Right renal cortex interstitium (tissue), 3 donors: ENCODE results near the gene MCM3AP. TPM values are rescaled to one million over a fixed set of nuclear protein-coding genes. Genes with fewer than 3 reads are reported as not detected.

Experiments
- DNase-seq, 3 donors: peaks; one replicate each; pipeline ENCODE4 v3.0.0-alpha.2; 2013; ENCODE audit warnings: low read depth in 3 of 3, low spot score in 2 of 3
- polyA plus RNA-seq, 3 donors: library from polyadenylated mRNA; unstranded; fragments of 120-200 nt; gene quantifications; one replicate each; pipeline ENCODE4 v1.2.1, GENCODE V29; 2013; ENCODE audit not compliant: insufficient read length in 3 of 3

Gene MCM3AP
- polyA plus RNA-seq: 10 to 100 TPM; 66.9 to 74.4 (median 70.3) TPM

DNA sequence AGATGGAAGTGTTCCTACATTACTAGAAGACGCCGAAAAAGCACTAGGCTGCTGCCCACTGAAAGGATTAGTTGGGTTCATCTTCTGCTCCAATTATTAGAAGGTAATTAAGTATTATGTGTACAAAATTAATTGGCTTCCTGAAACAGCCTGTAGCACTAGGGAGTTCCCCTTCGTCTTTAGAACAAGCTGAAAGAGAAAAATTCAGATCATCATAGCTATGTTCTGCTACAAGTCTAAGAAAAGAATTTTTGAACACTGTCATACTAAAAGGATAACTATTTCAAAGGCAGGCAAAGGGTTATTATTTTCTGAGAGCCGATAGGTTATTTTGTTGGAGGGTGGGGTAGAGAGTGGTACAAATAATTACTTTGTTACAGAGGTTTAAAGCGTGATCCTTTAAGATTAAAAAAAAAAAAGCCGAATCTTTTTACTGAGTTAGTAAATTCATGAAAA is at the start of gene MCM3AP:
TSS of gene MCM3AP (minus strand) at position 406 of the 456 bp plus-strand sequence. CDS start at position 81, 325 bp downstream.
- no peak for DNase-seq

DNA sequence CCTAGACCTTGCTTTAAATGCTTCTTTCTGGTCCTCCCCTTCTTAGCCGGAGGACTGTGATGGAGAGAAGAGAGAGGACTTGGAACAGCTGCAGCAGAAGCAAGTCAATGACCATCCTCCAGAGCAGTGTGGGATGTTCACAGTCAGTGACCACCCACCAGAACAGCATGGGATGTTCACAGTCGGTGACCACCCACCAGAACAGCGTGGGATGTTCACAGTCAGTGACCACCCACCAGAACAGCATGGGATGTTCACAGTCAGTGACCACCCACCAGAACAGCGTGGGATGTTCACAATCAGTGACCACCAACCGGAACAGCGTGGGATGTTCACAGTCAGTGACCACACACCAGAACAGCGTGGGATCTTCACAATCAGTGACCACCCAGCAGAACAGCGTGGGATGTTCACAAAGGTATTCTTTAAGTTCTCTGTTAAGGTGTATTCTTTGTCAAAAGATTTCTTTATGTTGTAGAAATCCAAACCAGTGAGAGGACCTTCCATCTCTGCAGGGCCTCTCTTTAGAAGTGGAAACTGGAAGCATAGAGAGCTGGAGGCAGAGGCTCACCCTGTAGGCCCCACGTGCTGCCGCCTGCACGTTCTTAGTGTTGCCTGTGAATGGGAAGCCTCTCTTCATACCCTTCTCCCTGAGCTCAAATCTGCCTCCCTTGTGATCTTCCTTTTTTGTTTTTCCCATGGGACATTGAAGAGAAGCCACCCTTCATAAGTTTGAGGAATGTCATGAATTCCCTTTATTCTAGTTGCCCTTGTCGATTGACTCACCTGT is 49.1 kb upstream of the MCM3AP start:
- no peak for DNase-seq

DNA sequence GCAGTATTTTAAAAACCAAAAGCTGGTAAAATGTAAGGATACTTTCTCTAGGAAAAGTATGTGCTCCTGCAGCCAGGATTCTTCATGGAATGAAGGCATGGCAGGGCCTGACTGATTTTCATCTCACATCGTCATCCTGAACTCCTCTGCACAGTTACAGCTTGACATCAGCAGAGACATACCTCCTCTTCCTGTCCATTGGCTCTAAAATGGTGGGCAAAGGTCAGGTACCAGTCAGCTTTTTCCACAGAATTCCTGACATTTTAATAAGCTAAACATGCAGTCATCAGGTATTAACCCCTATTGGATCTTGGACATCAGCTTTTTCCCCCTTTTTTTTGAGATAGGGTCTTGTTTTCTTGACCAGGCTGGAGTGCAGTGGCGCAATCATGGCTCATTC is 44.4 kb upstream of the MCM3AP start:
- no peak for DNase-seq

DNA sequence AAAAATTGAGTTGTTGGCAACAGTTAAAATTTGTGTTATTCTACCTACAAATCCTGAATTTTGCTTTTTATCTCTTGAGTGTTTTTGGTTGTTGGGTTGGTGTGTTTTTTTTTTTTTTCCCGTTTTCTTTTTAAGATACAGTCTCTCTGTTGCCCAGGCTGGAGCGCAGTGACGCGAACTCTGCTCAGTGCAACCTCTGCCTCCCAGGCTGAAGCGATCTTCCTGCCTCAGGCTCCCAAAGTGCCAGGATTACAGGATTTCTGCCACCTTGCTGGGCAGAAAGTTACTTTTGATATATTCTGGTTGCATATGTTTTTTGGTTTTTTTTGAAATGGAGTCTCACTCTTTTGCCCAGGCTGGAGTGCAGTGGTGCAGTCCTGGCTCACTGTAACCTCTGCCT is 42.7 kb upstream of the MCM3AP start:
- no peak for DNase-seq

DNA sequence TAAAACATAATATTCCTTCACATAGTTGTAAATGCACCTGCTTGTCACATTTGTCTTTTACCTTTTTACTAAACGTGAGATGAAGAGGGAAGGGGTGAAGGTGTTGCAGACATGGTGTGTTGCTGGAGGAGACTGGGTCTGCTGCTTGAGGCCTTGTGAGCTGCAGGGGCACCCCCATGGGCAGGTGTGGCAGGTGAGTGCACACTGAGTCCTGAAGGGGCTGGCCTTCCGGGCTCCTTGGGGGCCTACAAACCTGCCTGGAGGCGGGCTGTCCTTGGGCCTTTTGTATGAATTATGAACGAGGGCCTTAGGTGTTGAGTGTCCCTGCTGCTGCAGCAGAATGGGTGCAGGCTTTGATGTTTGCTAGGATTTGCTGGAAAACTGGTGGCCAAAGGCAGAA is 42.3 kb upstream of the MCM3AP start:
- no peak for DNase-seq

DNA sequence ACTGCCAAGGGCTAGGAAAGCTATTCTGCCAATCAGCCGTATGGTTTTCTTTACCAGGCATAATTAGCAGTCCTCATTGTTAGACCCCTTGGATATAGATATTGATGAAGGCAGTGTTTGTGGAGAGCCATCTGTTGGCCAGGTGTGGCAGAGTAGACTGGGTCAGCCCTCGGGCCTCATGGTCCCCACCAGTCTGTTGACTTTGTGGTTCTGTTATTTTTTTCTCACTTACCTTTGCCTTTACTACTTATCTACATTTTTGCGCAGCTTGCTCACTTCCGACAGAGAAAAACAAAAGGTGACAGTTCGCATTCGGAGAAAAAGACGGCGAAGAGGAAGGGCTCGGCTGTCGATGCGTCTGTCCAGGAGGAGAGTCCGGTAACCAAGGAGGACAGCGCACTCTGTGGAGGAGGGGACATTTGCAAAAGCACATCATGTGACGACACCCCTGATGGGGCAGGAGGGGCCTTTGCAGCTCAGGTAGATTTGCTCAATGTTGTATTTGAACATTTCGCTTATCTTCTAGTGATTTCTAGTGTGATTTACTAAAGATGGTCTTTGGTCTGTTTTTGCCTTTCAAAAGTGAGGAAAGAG is 40.8 kb upstream of the MCM3AP start:
- no peak for DNase-seq

DNA sequence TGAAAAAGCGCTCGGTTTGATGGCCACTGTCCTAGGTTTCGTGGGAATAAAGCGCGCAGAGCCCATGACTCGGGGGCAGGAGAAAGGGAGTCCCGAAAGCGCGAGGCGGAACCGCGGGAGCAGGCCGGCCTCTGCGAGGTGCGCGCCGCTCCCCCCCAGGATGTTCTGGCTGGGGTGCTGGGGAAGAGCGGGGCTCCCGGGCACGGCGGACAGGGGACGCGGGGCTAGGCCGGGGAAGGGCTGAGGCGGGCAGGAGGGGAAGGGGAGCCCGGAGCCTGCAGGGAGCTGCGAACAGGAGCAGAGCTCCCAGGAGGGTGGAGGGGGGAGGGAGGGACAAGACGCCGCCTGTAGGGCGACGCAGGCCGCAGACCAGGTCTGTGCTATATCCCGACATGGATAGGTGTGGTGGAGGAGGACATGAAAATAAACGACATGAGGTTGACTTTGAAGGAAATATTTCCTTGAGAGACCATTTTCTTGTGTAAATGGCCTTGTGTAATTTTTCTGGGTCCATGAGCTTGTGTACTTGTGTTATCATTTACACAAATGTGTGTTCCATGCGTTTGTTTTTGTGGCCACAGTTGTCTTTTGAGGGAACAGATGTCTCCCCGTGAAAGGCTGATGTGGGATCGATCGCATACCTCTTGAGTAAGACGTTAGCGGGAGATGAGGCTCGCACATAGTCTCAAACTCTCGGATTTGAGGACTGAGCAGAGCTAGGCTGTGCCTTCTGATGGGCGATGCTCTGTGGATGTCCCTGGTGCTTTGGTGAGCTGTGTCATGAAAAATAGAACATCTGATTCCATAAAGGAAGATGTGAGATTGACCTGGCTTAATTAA is 39.9 kb upstream of the MCM3AP start:
- DNase-seq: no peak

DNA sequence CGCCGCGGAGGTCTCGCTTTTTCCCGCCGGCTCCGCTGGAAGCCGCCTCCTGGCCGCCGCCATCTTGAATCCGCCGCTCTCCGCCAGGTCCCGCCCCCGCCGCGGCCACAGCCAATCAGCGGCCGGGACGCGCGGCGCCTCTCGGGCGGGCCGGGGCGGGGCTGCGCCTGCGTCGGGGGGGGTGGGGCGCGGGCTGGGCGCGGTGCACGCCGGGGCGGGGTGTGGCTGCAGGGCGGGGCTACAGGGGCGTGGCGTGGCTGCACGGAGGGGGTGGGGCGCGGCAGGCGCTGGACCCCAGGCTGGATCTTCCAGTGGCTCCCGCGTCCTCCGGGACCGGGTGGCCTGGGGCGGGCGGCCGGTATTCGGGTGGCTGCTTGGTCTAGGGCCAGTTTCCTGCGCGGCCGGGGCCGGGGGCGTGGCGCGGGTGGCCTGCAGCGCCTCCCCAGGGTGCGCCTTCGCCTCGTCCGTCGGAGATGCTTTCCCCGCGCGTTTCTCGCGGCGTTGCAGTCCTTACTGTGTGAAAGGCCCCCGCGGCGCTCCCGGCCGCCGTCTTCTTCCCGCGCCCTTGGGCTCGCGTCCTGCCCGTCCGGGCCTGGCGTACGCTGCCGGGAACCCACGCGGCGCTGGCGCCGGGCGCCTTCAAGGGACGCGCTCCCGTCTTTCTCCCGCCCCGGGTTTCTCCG is 39.1 kb upstream of the MCM3AP start:
- peak in 1 of 3 donors; percentile 66 for DNase-seq

DNA sequence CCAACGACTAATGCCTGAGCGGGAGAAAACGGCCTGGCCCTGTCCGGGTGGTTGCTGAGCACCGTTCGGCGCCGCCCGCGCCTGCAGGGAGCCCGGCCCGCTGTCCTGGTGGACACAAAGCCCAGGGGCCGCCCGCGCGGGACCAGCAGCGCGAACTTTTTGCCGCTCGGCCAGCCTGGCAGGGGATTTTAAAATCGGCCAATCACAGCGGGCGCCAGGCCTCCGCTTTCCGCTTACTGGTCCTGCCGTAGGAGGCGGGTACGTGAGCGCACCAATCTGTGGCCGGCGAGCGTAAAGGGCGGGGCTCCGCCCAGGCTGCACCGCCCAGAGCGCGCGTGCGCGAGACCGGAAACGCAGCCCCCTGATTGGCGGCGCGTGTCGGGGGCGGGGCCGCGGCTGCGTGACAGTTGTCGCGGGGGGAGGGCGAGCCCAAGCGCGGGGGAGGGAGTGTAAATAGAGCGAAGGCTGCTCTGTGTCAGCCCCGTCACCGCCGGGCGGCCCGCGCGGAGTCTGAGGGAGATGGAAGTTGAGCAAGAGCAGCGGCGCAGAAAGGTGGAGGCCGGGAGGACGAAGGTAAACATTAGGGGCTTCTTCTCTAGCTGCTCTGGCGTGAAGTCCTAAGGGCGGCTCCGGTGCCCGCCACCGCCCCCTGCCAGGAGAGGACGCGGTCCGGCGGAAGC is 38.4 kb upstream of the MCM3AP start, which contains the start of the genes C21orf58 and PCNT:
TSS of gene C21orf58 (minus strand) at position 161 of the 680 bp plus-strand sequence. CDS start 1,132 bp downstream, outside the sequence.
TSS of gene PCNT (plus strand) at position 447 of the 680 bp plus-strand sequence. CDS start at position 520, 73 bp downstream.
- peak; percentile 91 to 93 (median 91) for DNase-seq

DNA sequence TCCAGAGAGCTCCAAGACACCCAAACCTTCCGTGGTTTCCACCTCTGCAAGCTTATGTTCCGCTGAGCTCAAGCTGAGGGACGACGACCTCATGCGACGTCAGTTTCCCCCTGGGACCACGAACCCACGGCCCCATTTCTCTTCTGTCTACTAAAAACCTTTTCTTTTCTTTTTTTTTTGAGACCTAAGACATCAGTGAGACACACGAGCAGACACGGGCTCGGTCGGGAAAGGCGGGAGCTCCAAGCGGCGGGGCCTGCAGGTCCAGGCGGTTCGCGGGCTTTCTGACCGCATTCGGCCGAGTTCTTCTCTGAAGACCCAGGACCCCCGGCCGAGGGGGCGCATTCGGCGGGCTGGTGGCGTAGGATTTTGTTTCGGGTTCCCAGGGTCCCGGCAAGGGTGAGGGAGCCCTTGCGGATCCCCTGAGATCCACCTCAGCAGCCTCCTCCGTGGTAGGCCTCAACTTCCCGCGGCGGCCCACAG is 37.9 kb upstream of the MCM3AP start:
- DNase-seq: no peak

DNA sequence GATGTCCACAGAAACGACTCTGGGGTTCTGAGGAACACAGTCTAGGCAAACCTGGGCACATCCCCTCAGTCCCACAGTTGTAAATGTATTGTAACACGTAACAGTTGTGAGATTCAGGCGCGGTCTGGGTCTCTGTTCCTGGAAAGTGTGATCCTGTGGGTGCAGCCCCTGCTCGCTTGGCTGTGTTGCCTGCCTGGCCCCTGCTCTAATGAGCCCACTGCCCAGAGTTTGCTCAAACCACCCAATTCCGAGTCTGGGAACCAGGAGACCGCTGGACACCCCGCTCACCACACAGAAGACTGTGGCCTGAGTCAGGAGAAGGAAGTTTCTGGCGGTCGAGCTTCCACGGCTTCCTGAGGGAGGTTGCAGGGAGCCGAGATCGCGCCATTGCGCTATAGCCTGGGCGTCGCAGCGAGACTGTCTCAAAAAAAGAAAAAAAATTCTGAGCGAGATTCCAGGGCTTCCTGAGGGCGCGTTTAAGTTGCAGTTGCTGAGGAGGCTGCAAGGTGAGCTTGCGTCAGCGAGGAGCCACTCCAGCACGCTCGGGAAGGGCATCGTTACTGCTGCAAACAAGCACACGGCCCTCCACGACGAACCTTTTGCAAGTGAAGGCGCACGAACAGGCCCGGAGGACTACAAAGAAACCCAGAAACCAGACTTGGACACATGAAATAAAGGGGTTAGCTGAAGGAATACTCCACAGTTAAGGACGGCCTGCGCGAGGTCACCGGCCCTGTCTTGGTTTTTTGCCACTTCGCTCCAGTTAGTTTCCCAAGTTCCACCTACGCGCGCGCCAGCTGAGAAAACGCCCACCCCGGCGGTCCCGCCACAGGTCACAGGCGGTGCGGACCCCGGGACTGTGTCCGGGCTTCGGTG is 37.2 kb upstream of the MCM3AP start:
- no peak for DNase-seq

DNA sequence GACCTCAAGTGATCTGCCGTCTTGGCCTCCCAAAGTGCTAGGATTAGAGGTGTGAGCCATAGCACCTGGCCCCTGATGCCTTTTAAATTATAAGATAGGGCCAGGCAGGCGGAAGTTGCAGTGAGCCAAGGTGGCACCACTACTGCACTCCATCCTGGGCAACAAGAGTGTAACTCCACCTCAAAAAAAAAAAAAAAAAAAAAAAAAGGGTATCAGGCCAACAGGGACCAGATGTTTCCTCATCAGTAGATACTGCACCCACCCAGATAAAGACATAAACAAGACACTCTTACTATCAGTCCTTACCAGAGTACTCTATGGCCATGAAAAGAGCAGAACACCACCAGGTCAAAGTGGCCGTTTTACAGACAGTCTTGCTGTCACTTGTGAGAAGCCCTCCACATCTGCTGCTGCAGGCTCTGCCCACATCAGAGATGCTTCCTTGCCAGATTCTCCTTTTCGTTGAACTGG is 35.0 kb upstream of the MCM3AP start:
- DNase-seq: no peak

DNA sequence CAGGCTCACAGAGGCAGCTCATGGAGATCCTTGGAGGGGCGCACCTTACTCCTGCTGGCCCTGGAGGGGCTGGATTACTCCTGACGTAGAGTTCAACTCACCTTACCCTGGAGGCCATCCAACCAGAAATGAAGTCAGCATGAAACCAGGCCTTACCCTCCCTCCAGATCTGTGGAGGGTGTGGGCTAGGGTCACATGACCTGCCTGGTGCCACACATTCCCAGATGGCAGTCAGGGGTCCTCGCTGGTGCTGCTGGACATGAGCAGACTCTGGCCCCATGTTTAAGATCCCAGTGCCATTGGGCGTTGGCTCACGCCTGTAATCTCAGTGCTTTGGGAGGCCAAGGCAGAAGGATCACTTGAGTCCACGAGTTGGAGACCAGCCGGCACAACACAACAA is 33.8 kb upstream of the MCM3AP start:
- no peak for DNase-seq

DNA sequence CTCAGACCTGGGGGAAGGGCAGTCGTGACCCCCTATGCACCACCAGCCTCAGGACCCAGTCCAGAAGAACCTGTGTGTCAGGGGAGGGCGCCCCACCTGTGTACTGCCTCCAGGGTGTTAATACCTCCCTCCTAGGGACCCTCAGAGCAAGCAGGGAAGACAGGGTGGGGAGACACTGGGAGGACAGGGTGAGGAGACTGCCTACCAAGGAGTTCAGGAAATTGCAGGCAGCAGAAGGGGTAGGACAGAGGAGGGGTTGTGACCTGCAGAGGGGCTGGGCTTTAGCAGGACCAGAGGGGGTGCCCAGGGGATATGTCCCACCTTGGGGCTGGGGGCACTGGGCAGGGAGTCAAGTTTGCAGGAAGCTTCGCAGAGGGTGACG is 33.0 kb upstream of the MCM3AP start:
- DNase-seq: no peak

DNA sequence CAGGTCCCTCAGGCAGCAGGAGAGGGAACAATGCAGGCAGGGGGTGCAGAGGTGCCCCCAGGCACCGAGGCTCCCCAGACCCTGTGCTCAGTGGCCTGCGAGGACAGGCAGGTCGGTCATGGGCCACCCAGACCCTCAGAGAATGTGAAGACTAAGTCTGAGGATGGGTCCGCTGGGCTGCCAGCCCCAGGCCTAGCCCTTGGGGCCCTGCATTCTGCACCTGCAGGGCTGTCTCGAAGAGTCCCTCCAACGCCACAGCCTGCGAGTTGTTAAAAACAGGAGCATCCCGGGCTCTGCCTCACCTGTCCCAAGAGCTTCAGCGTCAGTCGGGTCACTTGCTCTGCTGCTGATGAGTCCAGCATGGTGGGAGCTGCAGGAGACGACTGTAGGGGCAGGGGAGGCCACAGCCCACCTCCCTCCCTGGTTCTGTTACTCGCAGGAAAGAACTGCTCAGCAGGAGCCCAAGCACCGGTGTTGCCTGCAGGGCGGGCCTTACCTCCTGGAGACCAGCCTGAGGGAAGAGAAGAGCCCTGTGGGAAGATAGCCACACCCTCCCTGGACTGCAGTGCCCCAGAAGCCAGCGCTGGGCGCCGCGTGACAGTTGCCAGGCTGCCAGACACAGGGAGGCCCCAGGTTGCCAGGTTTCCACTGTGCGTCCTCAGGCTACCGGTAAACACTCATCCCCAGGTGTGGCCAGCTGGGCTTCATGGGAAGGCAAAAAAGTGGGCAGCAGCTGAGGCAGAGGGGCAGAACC is 32.5 kb upstream of the MCM3AP start:
- no peak for DNase-seq

DNA sequence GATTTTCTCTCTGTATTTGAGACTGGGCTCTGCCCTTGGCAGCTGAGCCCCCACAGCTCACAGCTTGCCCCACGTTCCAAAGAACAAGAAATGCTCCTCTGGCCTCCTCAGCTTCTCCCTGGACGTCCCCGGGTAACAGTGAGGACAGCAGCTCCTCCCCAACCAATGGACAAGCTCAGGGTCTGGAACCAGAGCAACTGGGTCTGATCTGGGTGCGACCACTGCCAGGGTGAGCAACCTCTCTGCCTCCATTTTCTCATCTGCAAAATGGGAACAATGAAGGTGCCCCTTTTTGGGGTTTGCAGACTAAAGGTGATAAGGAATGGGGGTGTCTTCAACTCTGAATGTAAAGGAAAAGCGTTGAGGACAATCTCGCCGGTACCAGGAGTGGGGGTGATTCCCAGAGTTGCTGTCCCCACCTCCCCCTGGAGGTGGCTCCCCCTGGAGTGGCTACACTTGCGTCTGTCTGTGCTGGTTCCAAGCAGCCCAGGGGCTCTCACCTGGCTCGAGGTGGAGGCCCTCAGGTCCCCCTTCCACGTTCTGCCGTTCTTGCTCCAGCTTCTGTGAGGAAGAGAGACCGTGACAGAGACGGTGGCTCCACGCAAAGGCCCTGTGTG is 31.4 kb upstream of the MCM3AP start:
- DNase-seq: no peak

DNA sequence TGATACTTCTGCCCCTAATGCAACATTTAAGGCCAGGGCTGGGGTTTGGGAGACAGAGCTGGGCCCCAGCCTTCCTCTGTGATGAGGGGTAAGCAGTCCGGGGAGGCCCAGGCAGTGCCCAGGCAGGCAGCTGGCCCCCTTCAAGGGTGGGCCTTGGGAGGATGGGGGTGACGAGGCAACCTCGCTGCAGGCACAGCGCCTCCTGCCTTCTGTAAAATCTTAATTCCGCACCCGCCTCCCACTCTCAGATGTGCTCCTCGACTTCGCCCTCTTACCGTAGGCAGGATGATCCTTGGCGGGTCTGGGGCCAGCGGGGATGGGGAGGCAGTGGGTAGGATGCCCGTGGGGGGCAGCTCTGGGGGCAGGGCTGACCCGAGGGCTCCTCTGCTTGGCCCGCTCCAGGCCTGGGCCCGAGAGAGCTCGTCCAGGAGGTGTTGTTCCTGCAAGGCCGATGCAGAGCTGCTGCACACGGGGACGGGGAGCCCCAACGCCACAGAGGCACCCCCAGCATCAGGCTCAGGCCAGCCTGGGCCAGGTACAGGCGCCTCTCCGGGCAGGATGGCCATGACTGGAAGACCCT is 29.1 kb upstream of the MCM3AP start:
- DNase-seq: no peak
